Adrenal gland (tissue), 12 donors: Measurements from ENCODE around the gene ANKRD18B. TPM values are rescaled to one million over a fixed set of nuclear protein-coding genes. Genes with fewer than 3 reads are reported as not detected.
A peak's percentile ranks its signal among the peaks of the same experiment; 100 is the strongest.
"Not testable (repeated sequence)": the region's sequence is repeated elsewhere in the genome, so short reads cannot be mapped to it uniquely, and the experiment has no call there.

Experiments used
- DNase-seq, 7 donors: peaks; one replicate each; pipeline ENCODE4 v3.0.0-alpha.2; 2019 to 2020
- H3K27ac ChIP-seq, 5 donors: fragments of 200-600 bp; sonication (generic) in 4 of 5; 1 replicate in 3 of 5; 2 replicates in 2 of 5; pipeline versions ENCODE4 v1.5.1 to v1.8.0; 2016 to 2020; ENCODE audit warnings: mild to moderate bottlenecking in 1 of 5
- H3K27me3 ChIP-seq: fragments of 200-600 bp; 2 replicates; pipeline ENCODE4 v1.8.0; 2021
- H3K36me3 ChIP-seq, 2 donors: fragments of 200-600 bp; replicated peaks in 1 of 2; 1 replicate in 1 of 2; 2 replicates in 1 of 2; pipeline versions ENCODE4 v1.5.1 to v1.8.0; 2018 to 2022
- H3K4me1 ChIP-seq, 2 donors: fragments of 200-600 bp; replicated peaks in 1 of 2; 1 replicate in 1 of 2; 2 replicates in 1 of 2; pipeline versions ENCODE4 v1.5.1 to v1.8.0; 2018 to 2021
- H3K4me3 ChIP-seq, 4 donors: fragments of 200-600 bp; sonication (generic) in 3 of 4; one replicate each; pipeline ENCODE4 v1.5.1; 2016 to 2018
- H3K9me3 ChIP-seq, 3 donors: fragments of 200-600 bp; sonication (generic) in 1 of 3; replicated peaks in 1 of 3; 1 replicate in 2 of 3; 2 replicates in 1 of 3; pipeline versions ENCODE4 v1.5.1 to v1.8.0; 2016 to 2021
- CTCF ChIP-seq, 6 experiments: fragments of 450-650 bp in 4 of 6; fragments of 200-600 bp in 2 of 6; sonication (generic) in 1 of 6; IDR thresholded peaks; 1 replicate in 5 of 6; 2 replicates in 1 of 6; pipeline versions ENCODE4 v1.5.1 to v1.8.0; 2016 to 2021; ENCODE audit warnings: antibody characterized with exemption in 6 of 6, mild to moderate bottlenecking in 2 of 6, moderate library complexity in 1 of 6
- POLR2A ChIP-seq, 2 donors: fragments of 450-650 bp; IDR thresholded peaks; one replicate each; pipeline ENCODE4 v1.6.1; 2017; ENCODE audit warnings: antibody characterized with exemption in 2 of 2, mild to moderate bottlenecking in 2 of 2, moderate library complexity in 1 of 2
- WGBS, 4 donors: extraction: QIAGEN DNeasy Blood & Tissue Kit in 2 of 4; methylation state at CpG; one replicate each; pipeline versions ENCODE4 v1.1.5 to v1.1.7; 2013 to 2017; 5-methylcytosine and 5-hydroxymethylcytosine counted together
- intact Hi-C, 2 donors: fragments of 100-400 bp; cut with DNase I; formaldehyde crosslinking; loops; one replicate each; pipeline versions ENCODE4 v1.14.1 to v1.15.0; 2022 to 2023
- polyA plus RNA-seq, 3 donors: library from polyadenylated mRNA; stranded (reverse); fragments of 200-250 nt in 2 of 3; fragments of 350-450 nt in 1 of 3; fragmentation: Illumina TruSeq in 1 of 3; extraction: RNeasy Lipid Tissue Mini Kit (QIAGEN cat#74804) in 1 of 3; gene quantifications; one replicate each; pipeline ENCODE4 v1.2.3, GENCODE V29; 2013 to 2014
- total RNA-seq, 9 donors: library from RNA; depleted of rRNA in 4 of 9; stranded (reverse); fragments of >200 nt in 4 of 9; fragments of 120-200 nt in 1 of 9; fragmentation: NEBNext Ultra II Directional in 1 of 9; extraction: Animal tissue kit (Norgen Biotek cat#: 25700) in 1 of 9; gene quantifications; one replicate each; pipeline versions ENCODE4 v1.1.0 to v1.2.4, GENCODE V29; 2013 to 2023
- donor health status: healthy with polysubstance abuse.
- donor health status: Bipolar disorder and iron deficiency.
- donor health status: DM: yes; HTN: yes; CAD: no.
- donor health status: DM: no; HTN: no; CAD: no.
- donor health status: DM: no; HTN: no; CAD: no.
- donor health status: DM: yes; HTN: yes; CAD: no.

Gene ANKRD18B
- total and polyA plus RNA-seq, 12 donors, result under 0.01 TPM; not detected in 11

DNA sequence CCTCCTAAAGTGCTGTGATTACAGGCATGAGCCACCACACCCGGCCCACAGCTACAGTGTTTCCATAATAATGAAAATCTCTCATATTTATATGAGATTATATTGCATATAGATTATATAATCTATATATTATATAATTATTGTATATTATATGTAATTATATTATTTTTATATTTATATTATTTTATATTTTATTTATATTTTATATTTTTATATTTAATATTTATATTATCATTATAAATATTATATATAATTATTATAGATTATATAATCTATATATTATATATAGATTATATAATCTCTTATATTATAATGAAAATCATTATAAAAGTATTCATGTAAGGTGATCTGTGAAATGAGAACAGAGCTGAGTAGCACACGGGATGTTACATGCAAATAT lies 11.5 kb downstream of the ANKRD18B start:
- H3K4me1 ChIP-seq, result no peaks in the 10 kb centered on the region
- H3K27ac ChIP-seq, result no peak overlapping the region
- intact Hi-C loops, result no loop called here
- peaks cover 5% of the 10 kb centered on the region for H3K27me3 ChIP-seq
- WGBS, 4 donors, result 62 to 81% (median 72%) methylated on average over 2 of the region's 2 CpGs
- TF ChIP-seq CTCF (IDR thresholded peaks at IDR 0.05) (no peak), POLR2A (IDR thresholded peaks at IDR 0.05) (no peak)
- no peaks in the 10 kb centered on the region for H3K36me3 ChIP-seq
- no peak for DNase-seq
- H3K4me3 ChIP-seq, result no peak overlapping the region
- no peaks in the 10 kb centered on the region for H3K9me3 ChIP-seq

- H3K9me3 ChIP-seq, H3K27me3 ChIP-seq, H3K4me3 ChIP-seq, H3K4me1 ChIP-seq, H3K27ac ChIP-seq, H3K36me3 ChIP-seq, intact Hi-C loops, DNase-seq: not testable (repeated sequence)
- WGBS, 4 donors, result 64 to 84% (median 77%) methylated on average over 2 of the region's 2 CpGs
Measured at GRCh38 chr9:33543463-33543862, 19.4 kb downstream of the ANKRD18B start.

- H3K27me3 ChIP-seq, H3K27ac ChIP-seq, H3K4me3 ChIP-seq, H3K36me3 ChIP-seq, DNase-seq, intact Hi-C loops, H3K4me1 ChIP-seq, H3K9me3 ChIP-seq: not testable (repeated sequence)
- 42 to 62% (median 57%) methylated on average over 2 of the region's 2 CpGs for WGBS, 4 donors
Measured at GRCh38 chr9:33545715-33546114, 21.7 kb downstream of the ANKRD18B start.

- H3K36me3 ChIP-seq, H3K4me3 ChIP-seq, intact Hi-C loops, DNase-seq, H3K27ac ChIP-seq, H3K27me3 ChIP-seq, H3K9me3 ChIP-seq, H3K4me1 ChIP-seq: not testable (repeated sequence)
- WGBS, 4 donors, result 79 to 89% (median 85%) methylated on average over 4 of the region's 4 CpGs
Measured at GRCh38 chr9:33548816-33549215, 24.8 kb downstream of the ANKRD18B start.

- H3K27me3 ChIP-seq, H3K4me3 ChIP-seq, intact Hi-C loops, H3K27ac ChIP-seq, H3K9me3 ChIP-seq, H3K4me1 ChIP-seq, DNase-seq, H3K36me3 ChIP-seq: not testable (repeated sequence)
- WGBS, 4 donors, result 85 to 92% (median 89%) methylated on average over 3 of the region's 3 CpGs
Measured at GRCh38 chr9:33549418-33549817, 25.4 kb downstream of the ANKRD18B start.

- H3K27ac ChIP-seq, H3K4me3 ChIP-seq, H3K27me3 ChIP-seq, H3K9me3 ChIP-seq, intact Hi-C loops, DNase-seq, H3K36me3 ChIP-seq, H3K4me1 ChIP-seq: not testable (repeated sequence)
Measured at GRCh38 chr9:33551183-33551582, 27.1 kb downstream of the ANKRD18B start.

DNA sequence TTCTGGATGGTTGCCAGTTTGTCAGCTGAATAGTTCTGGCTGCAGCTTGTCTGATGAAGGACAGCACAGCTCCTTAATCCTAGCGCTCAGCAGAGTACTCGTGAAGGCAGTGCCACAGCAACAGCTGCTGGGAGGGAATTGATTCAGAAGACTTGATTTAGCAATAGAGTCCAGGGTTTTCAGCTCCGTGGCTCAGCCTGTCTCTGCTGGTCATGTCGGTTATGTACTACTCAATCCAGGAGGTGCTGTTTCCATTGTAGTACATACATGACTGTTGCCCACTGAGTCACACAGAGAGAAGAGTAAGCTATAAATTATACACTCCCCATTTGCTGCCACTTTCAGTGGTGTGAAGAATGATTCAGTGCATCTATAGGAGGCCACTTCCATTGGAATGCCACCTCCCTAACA lies 28.3 kb downstream of the ANKRD18B start:
- WGBS, 4 donors, result 11 to 20% (median 17%) methylated on average over 2 to 4 of the region's 4 CpGs; no CpG with 5 or more reads in 1 of the 4 donors
- H3K9me3 ChIP-seq, intact Hi-C loops, H3K27me3 ChIP-seq, H3K4me3 ChIP-seq, H3K36me3 ChIP-seq, H3K4me1 ChIP-seq, H3K27ac ChIP-seq: not testable (repeated sequence)
- DNase-seq, result peak in 1 of 7 donors; percentile 2

DNA sequence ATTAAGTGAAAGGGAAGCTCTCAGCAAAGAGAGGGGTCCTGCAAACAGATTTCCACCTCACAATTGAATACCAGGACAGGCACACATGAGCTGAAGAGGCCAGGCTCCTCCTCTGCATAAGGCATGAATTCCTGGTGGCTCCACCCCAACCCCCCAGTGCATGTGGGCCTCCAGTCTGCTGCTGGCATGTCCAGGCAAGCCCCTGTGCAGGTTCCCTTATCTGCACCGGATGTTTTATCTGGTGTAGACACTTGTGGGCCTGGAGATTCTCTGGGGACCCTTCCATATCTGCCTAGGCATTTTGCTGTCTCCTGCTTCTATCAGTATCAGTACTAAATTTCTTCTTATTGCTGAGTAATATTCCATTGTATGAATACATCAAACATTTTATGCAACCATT lies 36.2 kb downstream of the ANKRD18B start:
- H3K4me3 ChIP-seq, H3K4me1 ChIP-seq, H3K27me3 ChIP-seq, H3K36me3 ChIP-seq, intact Hi-C loops, H3K27ac ChIP-seq, DNase-seq, H3K9me3 ChIP-seq: not testable (repeated sequence)
- 38 to 83% (median 65%) methylated on average over 1 of the region's 1 CpG for WGBS, 4 donors

DNA sequence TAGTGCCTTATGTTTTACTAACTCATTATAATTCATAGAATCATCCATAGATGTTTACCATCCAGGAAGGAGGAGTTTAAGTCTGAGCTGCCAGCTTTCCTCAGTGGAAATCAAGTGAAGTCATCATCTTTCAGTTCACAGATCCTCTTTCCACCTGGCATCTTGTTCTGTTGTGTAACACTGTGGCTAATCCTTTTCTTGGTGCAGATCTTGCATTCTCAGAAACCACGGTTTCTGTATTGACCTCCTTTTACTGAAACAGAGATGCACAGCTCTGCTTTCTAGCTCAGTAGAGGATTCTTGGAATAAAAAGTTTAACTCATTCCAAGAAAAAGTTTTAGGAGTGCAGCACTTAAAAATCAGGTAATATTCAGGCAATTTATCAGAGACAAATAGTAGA lies 38.1 kb downstream of the ANKRD18B start:
- DNase-seq, intact Hi-C loops, H3K36me3 ChIP-seq, H3K4me1 ChIP-seq, H3K27ac ChIP-seq, H3K4me3 ChIP-seq, H3K27me3 ChIP-seq, H3K9me3 ChIP-seq: not testable (repeated sequence)
- WGBS, 4 donors, result 51 to 62% (median 59%) methylated on average over 1 of the region's 1 CpG

- H3K36me3 ChIP-seq, H3K4me3 ChIP-seq, DNase-seq, intact Hi-C loops, H3K27me3 ChIP-seq, H3K9me3 ChIP-seq, H3K4me1 ChIP-seq, H3K27ac ChIP-seq: not testable (repeated sequence)
Measured at GRCh38 chr9:33567776-33568175, 43.7 kb downstream of the ANKRD18B start.

GRCh38 chr9:33577786-33578185 lies 53.7 kb downstream of the ANKRD18B start:
- intact Hi-C loops, H3K4me3 ChIP-seq, H3K9me3 ChIP-seq, H3K4me1 ChIP-seq, H3K36me3 ChIP-seq, H3K27me3 ChIP-seq, DNase-seq, H3K27ac ChIP-seq: not testable (repeated sequence)
- 57 to 75% (median 61%) methylated on average over 3 of the region's 3 CpGs for WGBS, 4 donors
